IMR-90 (cell line): ENCODE results near the gene ZMAT2. TPM values are rescaled to one million over a fixed set of nuclear protein-coding genes. Genes with fewer than 3 reads are reported as not detected.

ENCODE experiments used
- ATAC-seq: fragments of 200-7000 bp; cut with Tn5 transposase; 2 replicates; pipeline ENCODE4 v1.9.1; 2020; ENCODE audit warnings: low read depth, mild to moderate bottlenecking, moderate library complexity
- BruUV-seq: library from RNA; stranded (reverse); fragments of 400-500 nt; replicated peaks from 2 replicates; lab custom pipeline; 2021; lab: Mats Ljungman, UMichigan
- CTCF ChIA-PET: fragments of 300-600 bp; formaldehyde crosslinking; extraction: SDS; loops from one replicate; lab custom pipeline; 2021; ENCODE audit warnings: antibody characterized with exemption; lab: Yijun Ruan, JAX
- POLR2A ChIA-PET: fragments of 300-600 bp; sonication (Branson Sonifier 250); formaldehyde crosslinking; loops from one replicate; lab custom pipeline; 2022; ENCODE audit warnings: antibody characterized with exemption; ENCODE audit not compliant: unreplicated experiment; lab: Charles Lee
- DNase-seq: peaks from one replicate; pipeline ENCODE4 v3.0.0; 2013
- H2AFZ ChIP-seq: replicated peaks from 2 replicates; pipeline ENCODE3; 2013; ENCODE audit warnings: low read length, mild to moderate bottlenecking; ENCODE audit not compliant: poor library complexity
- H2AK5ac ChIP-seq: 2 replicates; pipeline ENCODE4 v1.6.1; 2013; ENCODE audit warnings: low read depth, low read length, inconsistent platforms
- H2AK9ac ChIP-seq: replicated peaks from 2 replicates; pipeline ENCODE3; 2013; ENCODE audit warnings: mild to moderate bottlenecking, low read depth, low read length, moderate library complexity; ENCODE audit not compliant: poor library complexity
- H2BK120ac ChIP-seq: 2 replicates; pipeline ENCODE4 v1.6.1; 2013; ENCODE audit warnings: low read depth, low read length, inconsistent platforms
- H2BK15ac ChIP-seq: 3 replicates; pipeline ENCODE4 v1.6.1; 2013; ENCODE audit warnings: low read depth, low read length, inconsistent platforms
- H2BK20ac ChIP-seq: 2 replicates; pipeline ENCODE4 v1.6.1; 2013; ENCODE audit warnings: low read depth, mild to moderate bottlenecking, inconsistent platforms, low read length, moderate library complexity
- H2BK5ac ChIP-seq: 2 replicates; pipeline ENCODE4 v1.6.1; 2013; ENCODE audit warnings: mild to moderate bottlenecking, low read depth, low read length, inconsistent platforms; ENCODE audit not compliant: poor library complexity, severe bottlenecking
- H3K14ac ChIP-seq: replicated peaks from 2 replicates; pipeline ENCODE4 v1.6.1; 2013; ENCODE audit warnings: low read depth, low read length, inconsistent platforms
- H3K18ac ChIP-seq: 2 replicates; pipeline ENCODE4 v1.6.1; 2013; ENCODE audit warnings: low read depth, low read length, control low read depth
- H3K23ac ChIP-seq: 2 replicates; pipeline ENCODE4 v1.6.1; 2013; ENCODE audit warnings: low read depth, low read length, inconsistent platforms
- H3K27ac ChIP-seq: 2 replicates; pipeline ENCODE4 v1.5.1; 2013; ENCODE audit warnings: mild to moderate bottlenecking, control low read depth, low read length; ENCODE audit not compliant: insufficient read depth
- H3K27me3 ChIP-seq: 2 replicates; pipeline ENCODE4 v1.6.1; 2013; ENCODE audit warnings: low read length; ENCODE audit not compliant: control insufficient read depth, insufficient read depth
- H3K36me3 ChIP-seq: 2 replicates; pipeline ENCODE4 v1.6.1; 2013; ENCODE audit warnings: low read length, mixed read lengths; ENCODE audit not compliant: control insufficient read depth, insufficient read depth
- H3K4ac ChIP-seq: 2 replicates; pipeline ENCODE4 v1.6.1; 2013; ENCODE audit warnings: low read depth, low read length, inconsistent platforms
- H3K4me1 ChIP-seq: 2 replicates; pipeline ENCODE4 v1.6.1; 2013; ENCODE audit warnings: low read length, mixed read lengths; ENCODE audit not compliant: control insufficient read depth, insufficient read depth
- H3K4me2 ChIP-seq: 2 replicates; pipeline ENCODE4 v1.6.1; 2013; ENCODE audit warnings: low read depth, mild to moderate bottlenecking, control low read depth, low read length, moderate library complexity
- H3K4me3 ChIP-seq: 2 replicates; pipeline ENCODE4 v1.5.1; 2013; ENCODE audit warnings: low read depth, mild to moderate bottlenecking, control low read depth, low read length, moderate library complexity; ENCODE audit not compliant: insufficient read depth
- H3K56ac ChIP-seq: 2 replicates; pipeline ENCODE4 v1.6.1; 2013; ENCODE audit warnings: low read length, inconsistent platforms; ENCODE audit not compliant: insufficient read depth; ENCODE audit errors: extremely low read depth
- H3K79me1 ChIP-seq, 2 experiments: 2 replicates each; pipeline ENCODE4 v1.6.1; 2013; ENCODE audit warnings: low read length in 2 of 2, inconsistent platforms in 1 of 2, low read depth in 1 of 2
- H3K9ac ChIP-seq: 2 replicates; pipeline ENCODE4 v1.6.1; 2013; ENCODE audit warnings: low read depth, low read length, control low read depth
- H3K9me1 ChIP-seq: 2 replicates; pipeline ENCODE4 v1.6.1; 2013; ENCODE audit warnings: low read length, inconsistent platforms; ENCODE audit not compliant: insufficient read depth
- H3K9me3 ChIP-seq: 2 replicates; pipeline ENCODE4 v1.6.1; 2013; ENCODE audit warnings: low read length; ENCODE audit not compliant: control insufficient read depth, insufficient read depth
- H4K20me1 ChIP-seq: 2 replicates; pipeline ENCODE4 v1.6.1; 2013; ENCODE audit warnings: low read length, inconsistent platforms; ENCODE audit not compliant: insufficient read depth
- H4K5ac ChIP-seq: 2 replicates; pipeline ENCODE4 v1.6.1; 2013; ENCODE audit warnings: mild to moderate bottlenecking, low read depth, low read length, control low read depth
- H4K8ac ChIP-seq, 2 experiments: 2 replicates each; pipeline ENCODE4 v1.6.1; 2013; ENCODE audit warnings: low read depth in 2 of 2, low read length in 2 of 2, control low read depth in 1 of 2, inconsistent platforms in 1 of 2
- H4K91ac ChIP-seq: 2 replicates; pipeline ENCODE4 v1.6.1; 2013; ENCODE audit warnings: low read depth, low read length, inconsistent platforms; ENCODE audit not compliant: insufficient read depth
- BHLHE40 ChIP-seq: fragments of 150-350 bp; IDR thresholded peaks from 2 replicates; pipeline ENCODE4 v1.6.1; 2016; ENCODE audit warnings: mild to moderate bottlenecking, low read depth, low read length
- CEBPB ChIP-seq: IDR thresholded peaks from 2 replicates; pipeline ENCODE4 v1.6.1; 2012; ENCODE audit warnings: low read depth, low read length, improper control_type of control experiment
- CHD1 ChIP-seq: IDR thresholded peaks from 2 replicates; pipeline ENCODE4 v1.6.1; 2012; ENCODE audit warnings: low read depth, low read length, improper control_type of control experiment
- FOS ChIP-seq: fragments of 150-350 bp; IDR thresholded peaks from 2 replicates; pipeline ENCODE4 v1.6.1; 2016; ENCODE audit warnings: low read depth, low read length
- MAFK ChIP-seq: IDR thresholded peaks from 2 replicates; pipeline ENCODE4 v1.6.1; 2012; ENCODE audit warnings: low read depth, low read length, improper control_type of control experiment
- MAZ ChIP-seq: IDR thresholded peaks from 2 replicates; pipeline ENCODE4 v1.6.1; 2012; ENCODE audit warnings: low read depth, mild to moderate bottlenecking, low read length, improper control_type of control experiment, moderate library complexity, borderline replicate concordance
- MXI1 ChIP-seq: IDR thresholded peaks from 2 replicates; pipeline ENCODE4 v1.6.1; 2012; ENCODE audit warnings: low read depth, mild to moderate bottlenecking, low read length, moderate library complexity, borderline replicate concordance
- NFE2L2 ChIP-seq: fragments of 150-350 bp; IDR thresholded peaks from 2 replicates; pipeline ENCODE4 v1.6.1; 2016; ENCODE audit warnings: low read depth, mild to moderate bottlenecking, low read length
- POLR2A ChIP-seq: IDR thresholded peaks from 2 replicates; pipeline ENCODE4 v1.6.1; 2012; ENCODE audit warnings: mild to moderate bottlenecking, low read depth, low read length
- RAD21 ChIP-seq: IDR thresholded peaks from 2 replicates; pipeline ENCODE4 v1.6.1; 2012; ENCODE audit warnings: low read length, improper control_type of control experiment
- RCOR1 ChIP-seq: IDR thresholded peaks from 2 replicates; pipeline ENCODE4 v1.6.1; 2012; ENCODE audit warnings: mild to moderate bottlenecking, low read length, improper control_type of control experiment; ENCODE audit not compliant: insufficient replicate concordance
- RFX5 ChIP-seq: IDR thresholded peaks from 2 replicates; pipeline ENCODE4 v1.8.0; 2012; ENCODE audit warnings: low read depth, mild to moderate bottlenecking, low read length, moderate library complexity
- SMC3 ChIP-seq: fragments of 150-350 bp; IDR thresholded peaks from 2 replicates; pipeline ENCODE4 v1.6.1; 2016; ENCODE audit warnings: low read depth, mild to moderate bottlenecking, antibody characterized with exemption, low read length, moderate library complexity
- WGBS, 2 experiments: methylation state at CpG; one replicate each; pipeline versions ENCODE4 v1.1.5 to v1.1.7; 2013; ENCODE audit warnings: missing lambda C conversion rate in 2 of 2; ENCODE audit not compliant: insufficient read length in 1 of 2; ENCODE audit errors: extremely low coverage in 2 of 2; 5-methylcytosine and 5-hydroxymethylcytosine counted together
- dilution Hi-C: fragments of 300-500 bp; cut with HindIII; formaldehyde crosslinking; loops from one replicate; pipeline ENCODE4 v1.14.3; 2018; ENCODE audit warnings: low sequenced_read_pairs; ENCODE audit not compliant: unreplicated experiment
- in situ Hi-C: fragments of 300-500 bp; cut with MboI; formaldehyde crosslinking; loops from 3 replicates; pipeline ENCODE4 v1.14.3; 2019; ENCODE audit warnings: low sequenced_read_pairs, inconsistent platforms, mixed read lengths
- intact Hi-C: fragments of 100-400 bp; cut with micrococcal nuclease; formaldehyde crosslinking; loops from 2 replicates; pipeline ENCODE4 v1.10.0; 2022
- polyA plus RNA-seq, 3 experiments: library from polyadenylated mRNA; depleted of rRNA; stranded (reverse); fragments of >200 nt; gene quantifications; 2 replicates each; pipeline ENCODE4 v1.2.3, GENCODE V29; 2012; ENCODE audit warnings: low replicate concordance in 1 of 3
- total RNA-seq: library from RNA; depleted of rRNA; stranded (reverse); fragments of >200 nt; gene quantifications from 2 replicates; pipeline ENCODE4 v1.2.3, GENCODE V29; 2012
- TF ChIP-seq, protein P1 (sequence below): fragments of 150-350 bp; IDR thresholded peaks from 2 replicates; pipeline ENCODE4 v1.6.1; 2017; ENCODE audit warnings: mild to moderate bottlenecking, antibody characterized with exemption, low read length, low read depth
- TF ChIP-seq, protein P2 (sequence below): fragments of 150-350 bp; IDR thresholded peaks from 2 replicates; pipeline ENCODE4 v1.6.1; 2016; ENCODE audit warnings: low read depth, mild to moderate bottlenecking, low read length, moderate library complexity, borderline replicate concordance
- TF ChIP-seq, protein P3 (sequence below): conservative IDR thresholded peaks from 2 replicates; pipeline ENCODE4 v1.5.1; 2012; ENCODE audit warnings: mild to moderate bottlenecking, low read depth, low read length, improper control_type of control experiment

The ZMAT2 gene
- total and polyA plus RNA-seq, 2 of the 4 experiments (the other 2 are of a cell fraction) = 16.3 to 41.2 TPM

DNA sequence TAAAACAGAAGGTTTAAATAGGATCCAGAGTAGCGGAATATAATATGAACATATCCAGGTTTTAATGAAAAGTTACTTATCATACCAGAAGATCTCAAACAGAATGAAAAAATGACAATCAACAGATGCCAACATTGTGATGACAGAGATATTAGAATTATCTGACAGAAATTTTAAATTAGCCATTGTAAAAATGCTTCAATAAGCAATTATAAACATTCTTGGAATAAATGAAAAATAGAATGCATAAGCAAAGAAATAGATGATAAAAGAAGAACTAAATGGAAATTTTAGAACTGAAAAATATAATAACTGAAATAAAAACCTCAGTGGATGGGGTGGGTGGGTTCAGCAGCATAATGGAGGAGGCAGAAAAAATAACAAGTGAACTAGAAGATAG, 37.2 kb downstream of the ZMAT2 start:
- POLR2A ChIA-PET = no interaction called here
- dilution Hi-C loops (no loop called here), intact Hi-C loops (no loop called here), in situ Hi-C loops (no loop called here)
- no peak overlapping the region for H4K91ac ChIP-seq
- H2BK20ac ChIP-seq = no peak overlapping the region
- no peak overlapping the region for H2AK9ac ChIP-seq
- H3K18ac ChIP-seq = no peak overlapping the region
- H3K4me1 ChIP-seq = no peaks in the 10 kb centered on the region
- no peak for DNase-seq
- no peak overlapping the region for H3K4me2 ChIP-seq
- H4K20me1 ChIP-seq = no peaks in the 10 kb centered on the region
- H3K36me3 ChIP-seq = no peaks in the 10 kb centered on the region
- no peak for ATAC-seq
- H2BK120ac ChIP-seq = no peak overlapping the region
- no peaks in the 10 kb centered on the region for H3K27me3 ChIP-seq
- BruUV-seq = no TSS peak
- H3K4me3 ChIP-seq = no peak overlapping the region
- H3K56ac ChIP-seq = no peak overlapping the region
- H2AFZ ChIP-seq = no peak overlapping the region
- no peak overlapping the region for H2AK5ac ChIP-seq
- CTCF ChIA-PET = no interaction called here
- no peak overlapping the region for H3K27ac ChIP-seq
- H4K8ac ChIP-seq = no peak overlapping the region
- no peak overlapping the region for H3K23ac ChIP-seq
- no peak; the same call in 1 of the 2 replicates for TF ChIP-seq MAFK
- TF ChIP-seq, protein P1, sequence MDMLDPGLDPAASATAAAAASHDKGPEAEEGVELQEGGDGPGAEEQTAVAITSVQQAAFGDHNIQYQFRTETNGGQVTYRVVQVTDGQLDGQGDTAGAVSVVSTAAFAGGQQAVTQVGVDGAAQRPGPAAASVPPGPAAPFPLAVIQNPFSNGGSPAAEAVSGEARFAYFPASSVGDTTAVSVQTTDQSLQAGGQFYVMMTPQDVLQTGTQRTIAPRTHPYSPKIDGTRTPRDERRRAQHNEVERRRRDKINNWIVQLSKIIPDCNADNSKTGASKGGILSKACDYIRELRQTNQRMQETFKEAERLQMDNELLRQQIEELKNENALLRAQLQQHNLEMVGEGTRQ = no peak
- TF ChIP-seq, protein P2, sequence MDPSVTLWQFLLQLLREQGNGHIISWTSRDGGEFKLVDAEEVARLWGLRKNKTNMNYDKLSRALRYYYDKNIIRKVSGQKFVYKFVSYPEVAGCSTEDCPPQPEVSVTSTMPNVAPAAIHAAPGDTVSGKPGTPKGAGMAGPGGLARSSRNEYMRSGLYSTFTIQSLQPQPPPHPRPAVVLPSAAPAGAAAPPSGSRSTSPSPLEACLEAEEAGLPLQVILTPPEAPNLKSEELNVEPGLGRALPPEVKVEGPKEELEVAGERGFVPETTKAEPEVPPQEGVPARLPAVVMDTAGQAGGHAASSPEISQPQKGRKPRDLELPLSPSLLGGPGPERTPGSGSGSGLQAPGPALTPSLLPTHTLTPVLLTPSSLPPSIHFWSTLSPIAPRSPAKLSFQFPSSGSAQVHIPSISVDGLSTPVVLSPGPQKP = no peak
- TF ChIP-seq CHD1 = no peak
- no peak for TF ChIP-seq MXI1
- no peak for TF ChIP-seq NFE2L2
- no peak for TF ChIP-seq MAZ
- no peak for TF ChIP-seq RAD21
- TF ChIP-seq FOS = no peak
- TF ChIP-seq CEBPB = no peak
- no peak for TF ChIP-seq BHLHE40
- no peak for TF ChIP-seq RCOR1
- TF ChIP-seq, protein P3, sequence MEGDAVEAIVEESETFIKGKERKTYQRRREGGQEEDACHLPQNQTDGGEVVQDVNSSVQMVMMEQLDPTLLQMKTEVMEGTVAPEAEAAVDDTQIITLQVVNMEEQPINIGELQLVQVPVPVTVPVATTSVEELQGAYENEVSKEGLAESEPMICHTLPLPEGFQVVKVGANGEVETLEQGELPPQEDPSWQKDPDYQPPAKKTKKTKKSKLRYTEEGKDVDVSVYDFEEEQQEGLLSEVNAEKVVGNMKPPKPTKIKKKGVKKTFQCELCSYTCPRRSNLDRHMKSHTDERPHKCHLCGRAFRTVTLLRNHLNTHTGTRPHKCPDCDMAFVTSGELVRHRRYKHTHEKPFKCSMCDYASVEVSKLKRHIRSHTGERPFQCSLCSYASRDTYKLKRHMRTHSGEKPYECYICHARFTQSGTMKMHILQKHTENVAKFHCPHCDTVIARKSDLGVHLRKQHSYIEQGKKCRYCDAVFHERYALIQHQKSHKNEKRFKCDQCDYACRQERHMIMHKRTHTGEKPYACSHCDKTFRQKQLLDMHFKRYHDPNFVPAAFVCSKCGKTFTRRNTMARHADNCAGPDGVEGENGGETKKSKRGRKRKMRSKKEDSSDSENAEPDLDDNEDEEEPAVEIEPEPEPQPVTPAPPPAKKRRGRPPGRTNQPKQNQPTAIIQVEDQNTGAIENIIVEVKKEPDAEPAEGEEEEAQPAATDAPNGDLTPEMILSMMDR = no peak
- TF ChIP-seq SMC3 = no peak
- no peak for TF ChIP-seq POLR2A
- TF ChIP-seq RFX5 = no peak
- no peak overlapping the region for H3K14ac ChIP-seq
- no peaks in the 10 kb centered on the region for H3K9me3 ChIP-seq
- H3K9ac ChIP-seq = no peak overlapping the region
- H3K79me1 ChIP-seq = no peaks in the 10 kb centered on the region
- H4K5ac ChIP-seq = no peak overlapping the region
- H3K9me1 ChIP-seq = no peaks in the 10 kb centered on the region
- no CpG with 5 or more reads among the region's 1 CpG for WGBS, 2 experiments
- H3K4ac ChIP-seq = no peak overlapping the region
- no peak overlapping the region for H2BK15ac ChIP-seq
- no peak overlapping the region for H2BK5ac ChIP-seq
